GM12878 (cell line): Measurements from ENCODE around the gene KRIT1. TPM values are rescaled to one million over a fixed set of nuclear protein-coding genes. Genes with fewer than 3 reads are reported as not detected.

Experiments
- ATF2 ChIP-seq: IDR thresholded peaks from 2 replicates; pipeline ENCODE4 v1.6.1; 2012; ENCODE audit warnings: low read length, inconsistent platforms
- CEBPB ChIP-seq, 2 experiments: fragments of 150-350 bp in 1 of 2; IDR thresholded peaks; 2 replicates each; pipeline ENCODE4 v1.6.1; 2012 to 2014; ENCODE audit warnings: low read depth in 2 of 2, low read length in 2 of 2, borderline replicate concordance in 1 of 2, inconsistent platforms in 1 of 2
- NFYB ChIP-seq: IDR thresholded peaks from 2 replicates; pipeline ENCODE4 v1.6.1; 2011; ENCODE audit warnings: low read depth, mild to moderate bottlenecking, low read length, improper control_type of control experiment, moderate library complexity; ENCODE audit not compliant: insufficient read depth
- POLR2AphosphoS5 ChIP-seq: IDR thresholded peaks from 2 replicates; pipeline ENCODE4 v1.6.1; 2011; ENCODE audit warnings: mild to moderate bottlenecking, low read length, inconsistent platforms
- SMAD1 ChIP-seq: fragments of 450-650 bp; IDR thresholded peaks from 2 replicates; pipeline ENCODE4 v1.6.1; 2018; ENCODE audit warnings: mild to moderate bottlenecking, low read depth; ENCODE audit not compliant: partially characterized antibody
- TCF3 ChIP-seq: IDR thresholded peaks from 2 replicates; pipeline ENCODE4 v1.6.1; 2012; ENCODE audit warnings: low read depth, mild to moderate bottlenecking, low read length, borderline replicate concordance; ENCODE audit not compliant: insufficient read depth
- ZBTB4 ChIP-seq: fragments of 450-650 bp; formaldehyde crosslinking; IDR thresholded peaks from 2 replicates; pipeline ENCODE4 v1.4.0; 2022; ENCODE audit warnings: mild to moderate bottlenecking, moderate library complexity
- ZNF687 ChIP-seq: fragments of 450-650 bp; IDR thresholded peaks from 2 replicates; pipeline ENCODE4 v1.6.1; 2017; ENCODE audit warnings: mild to moderate bottlenecking, moderate library complexity
- polyA plus RNA-seq, 11 experiments: library from polyadenylated mRNA; depleted of rRNA in 4 of 11; unstranded in 6 of 11; stranded (reverse) in 5 of 11; fragments of >200 nt; fragmentation: Nextera tagmentation in 4 of 11; fragmentation: Illumina TruSeq in 1 of 11; extraction: Ambion mirVana in 4 of 11; extraction: Trizol in 1 of 11; gene quantifications; 1 replicate in 1 of 11; 2 replicates in 10 of 11; pipeline versions ENCODE4 v1.2.1 to v1.2.3, GENCODE V29; 2011 to 2016; ENCODE audit warnings: inconsistent platforms in 2 of 11, missing spikeins in 2 of 11, low read depth in 1 of 11
- total RNA-seq, 4 experiments: library from RNA; depleted of rRNA in 3 of 4; stranded (reverse); fragments of >200 nt in 3 of 4; fragmentation: Illumina TruSeq in 1 of 4; extraction: Trizol in 1 of 4; gene quantifications; 2 replicates each; pipeline versions ENCODE4 v1.2.1 to v1.2.3, GENCODE V29; 2013 to 2021

Gene KRIT1
- total and polyA plus RNA-seq, 10 of the 15 experiments (the other 5 are each of a cell fraction or from before 2014, with no cell fraction given) = 12.0 to 60.1 (median 27.0) TPM

GRCh38 chr7:92205987-92206386 lies 39.7 kb downstream of the KRIT1 start (continued):
- no peak for TF ChIP-seq ZNF687
- TF ChIP-seq ZBTB4 = no peak
- TF ChIP-seq CEBPB (IDR thresholded peaks at IDR 0.05; ENCODE audit: borderline replicate concordance in 1 of 2, low read depth in 2 of 2, low read length in 2 of 2) = no peak
- TF ChIP-seq SMAD1 = no peak
- TF ChIP-seq POLR2AphosphoS5 = no peak
- no peak for TF ChIP-seq NFYB
- TF ChIP-seq TCF3 = no peak
- no peak for TF ChIP-seq ATF2
